Astrocyte of the hippocampus (primary cell): ENCODE data around the gene MMP25.

ENCODE experiments used
- DNase-seq: peaks from one replicate; pipeline ENCODE4 v3.0.0; 2011; ENCODE audit warnings: low read depth, low spot score

MMP25 gene

GRCh38 chr16:3017344-3017743, 29.0 kb upstream of the MMP25 start:
- DNase-seq, result no peak

GRCh38 chr16:3017794-3018506, 28.4 kb upstream of the MMP25 start, which contains the start of gene CLDN6:
CLDN6 (minus strand) TSS chr16:3018183; CDS start chr16:3016021, 2,162 bp downstream.
- DNase-seq, result peak; percentile 76

GRCh38 chr16:3019594-3020246, 26.6 kb upstream of the MMP25 start:
- no peak for DNase-seq

- peak; percentile 96 for DNase-seq
Measured at GRCh38 chr16:3020247-3020603, 26.1 kb upstream of the MMP25 start, which contains the start of gene TNFRSF12A. TNFRSF12A (plus strand) TSS chr16:3020368; CDS start chr16:3020398, 30 bp downstream.

GRCh38 chr16:3020604-3021448, 25.5 kb upstream of the MMP25 start:
- DNase-seq, result peak; percentile 97

GRCh38 chr16:3021449-3022207, 24.7 kb upstream of the MMP25 start:
- peak; percentile 98 for DNase-seq

GRCh38 chr16:3022208-3022683, 24.1 kb upstream of the MMP25 start:
- DNase-seq, result peak; percentile 98

- DNase-seq, result no peak
Measured at GRCh38 chr16:3022684-3023414, 23.5 kb upstream of the MMP25 start.

- DNase-seq, result peak; percentile 87
Measured at GRCh38 chr16:3023415-3023668, 23.0 kb upstream of the MMP25 start.

GRCh38 chr16:3023669-3024478, 22.5 kb upstream of the MMP25 start, which contains the start of the genes HCFC1R1 and THOC6:
HCFC1R1 (minus strand) TSS chr16:3023942; CDS start chr16:3023941, 1 bp downstream.
THOC6 (plus strand) TSS chr16:3024035; CDS start chr16:3024327, 292 bp downstream.
- peak; percentile 99 for DNase-seq

GRCh38 chr16:3025032-3026002, 21.0 kb upstream of the MMP25 start:
- DNase-seq, result no peak

GRCh38 chr16:3026003-3026378, 20.4 kb upstream of the MMP25 start:
- DNase-seq, result no peak

- no peak for DNase-seq
Measured at GRCh38 chr16:3026609-3027488, 19.5 kb upstream of the MMP25 start.

GRCh38 chr16:3027489-3027795, 18.9 kb upstream of the MMP25 start:
- no peak for DNase-seq

GRCh38 chr16:3027983-3028715, 18.2 kb upstream of the MMP25 start:
- peak; percentile 95 for DNase-seq

GRCh38 chr16:3028716-3029319, 17.5 kb upstream of the MMP25 start:
- no peak for DNase-seq
